Activated B cell treated with CpG ODN at 0.5 μM for 24 hours (primary cell): ENCODE data around the gene CAMTA1. TPM values are rescaled to one million over a fixed set of nuclear protein-coding genes. Genes with fewer than 3 reads are reported as not detected.

Source experiments
- ATAC-seq: fragments of 200-7000 bp; cut with Tn5 transposase; one replicate; pipeline ENCODE4 v1.10.0; 2021; ENCODE audit warnings: low read depth, mild to moderate bottlenecking, moderate library complexity
- CTCF ChIA-PET: fragments of 350-600 bp; sonication (Branson Sonifier 250); formaldehyde crosslinking; loops from one replicate; lab custom pipeline; 2021; ENCODE audit warnings: antibody characterized with exemption; lab: Charles Lee
- POLR2A ChIA-PET: fragments of 350-600 bp; sonication (Branson Sonifier 250); formaldehyde crosslinking; loops from one replicate; lab custom pipeline; 2021; ENCODE audit warnings: antibody characterized with exemption; lab: Charles Lee
- DNase-seq: peaks from one replicate; pipeline ENCODE4 v3.0.0; 2022
- H3K27ac Mint-ChIP-seq: one replicate; pipeline ENCODE4 v1.8.0; 2020; ENCODE audit warnings: mixed read lengths
- H3K27me3 Mint-ChIP-seq: one replicate; pipeline ENCODE4 v1.8.0; 2021; ENCODE audit warnings: mixed read lengths
- H3K36me3 Mint-ChIP-seq: one replicate; pipeline ENCODE4 v1.8.0; 2021; ENCODE audit warnings: low read depth, mixed read lengths
- H3K4me1 Mint-ChIP-seq: one replicate; pipeline ENCODE4 v1.8.0; 2021; ENCODE audit warnings: mixed read lengths
- H3K4me3 Mint-ChIP-seq: one replicate; pipeline ENCODE4 v1.8.0; 2020; ENCODE audit warnings: mild to moderate bottlenecking, mixed read lengths
- H3K9me3 Mint-ChIP-seq: one replicate; pipeline ENCODE4 v1.8.0; 2020; ENCODE audit warnings: mixed read lengths
- CTCF ChIP-seq: fragments of 200-600 bp; IDR thresholded peaks from one replicate; pipeline ENCODE4 v1.8.0; 2022; ENCODE audit warnings: antibody characterized with exemption, mild to moderate bottlenecking
- intact Hi-C: fragments of 100-400 bp; cut with micrococcal nuclease; formaldehyde crosslinking; loops from one replicate; pipeline ENCODE4 v1.15.1; 2024
- total RNA-seq: library from RNA; stranded (reverse); gene quantifications from 2 replicates; pipeline ENCODE4 v1.2.3, GENCODE V29; 2022

Gene CAMTA1
- total RNA-seq, 1 donor from 2014 or later = 49.8 TPM

- Mint-ChIP-seq H3K36me3 (no peaks in the 10 kb centered on the region), H3K27ac (no peak overlapping the region), H3K9me3 (no peaks in the 10 kb centered on the region), H3K4me1 (no peaks in the 10 kb centered on the region), H3K4me3 (no peak overlapping the region), H3K27me3 (peaks cover 5% of the 10 kb centered on the region)
- ATAC-seq (no peak), DNase-seq (no peak)
- intact Hi-C loops = loop anchor here (5.0 kb wide), 1 partner anchor 731 kb away; no protein-coding TSS in a partner anchor
- no peak for TF ChIP-seq CTCF
- ChIA-PET CTCF (interaction anchor here (1.0 kb wide), 1 partner anchor 499 kb away, joined by 3 read pairs; no protein-coding TSS in a partner anchor), POLR2A (no interaction called here)
Measured at GRCh38 chr1:7218210-7218832, 433.1 kb downstream of the CAMTA1 start.

- Mint-ChIP-seq H3K4me1 (no peaks in the 10 kb centered on the region), H3K36me3 (no peaks in the 10 kb centered on the region), H3K27ac (no peak overlapping the region), H3K4me3 (no peak overlapping the region), H3K27me3 (peaks cover 5% of the 10 kb centered on the region), H3K9me3 (no peaks in the 10 kb centered on the region)
- ATAC-seq (no peak), DNase-seq (no peak)
- intact Hi-C loops = loop anchor here (5.0 kb wide), 1 partner anchor 732 kb away; no protein-coding TSS in a partner anchor
- no peak for TF ChIP-seq CTCF
- ChIA-PET CTCF (no interaction called here), POLR2A (no interaction called here)
Measured at GRCh38 chr1:7219031-7219430, 433.8 kb downstream of the CAMTA1 start.

- intact Hi-C loops = no loop called here
- DNase-seq (no peak), ATAC-seq (no peak)
- no peak overlapping the region for H3K4me3 Mint-ChIP-seq
- ChIA-PET POLR2A (no interaction called here), CTCF (no interaction called here)
- H3K4me1 Mint-ChIP-seq = no peaks in the 10 kb centered on the region
- no peaks in the 10 kb centered on the region for H3K36me3 Mint-ChIP-seq
- peaks cover 2% of the 10 kb centered on the region for H3K27me3 Mint-ChIP-seq
- no peak overlapping the region for H3K27ac Mint-ChIP-seq
- TF ChIP-seq CTCF = no peak
- H3K9me3 Mint-ChIP-seq = no peaks in the 10 kb centered on the region
Measured at GRCh38 chr1:7220007-7220406, 434.8 kb downstream of the CAMTA1 start.

- Mint-ChIP-seq H3K27ac (no peak overlapping the region), H3K4me3 (no peak overlapping the region), H3K36me3 (no peaks in the 10 kb centered on the region), H3K4me1 (no peaks in the 10 kb centered on the region), H3K27me3 (peaks cover 2% of the 10 kb centered on the region), H3K9me3 (no peaks in the 10 kb centered on the region)
- POLR2A ChIA-PET = no interaction called here
- intact Hi-C loops = no loop called here
- no peak for TF ChIP-seq CTCF
- DNase-seq (no peak), ATAC-seq (no peak)
- CTCF ChIA-PET = no interaction called here
Measured at GRCh38 chr1:7220712-7221252, 435.5 kb downstream of the CAMTA1 start.

GRCh38 chr1:7221826-7222694 is 436.8 kb downstream of the CAMTA1 start:
- Mint-ChIP-seq H3K4me3 (no peak overlapping the region), H3K27me3 (no peaks in the 10 kb centered on the region), H3K4me1 (no peaks in the 10 kb centered on the region), H3K9me3 (no peaks in the 10 kb centered on the region), H3K27ac (no peak overlapping the region), H3K36me3 (no peaks in the 10 kb centered on the region)
- ATAC-seq (no peak), DNase-seq (no peak)
- TF ChIP-seq CTCF = no peak
- ChIA-PET CTCF (no interaction called here), POLR2A (no interaction called here)
- intact Hi-C loops = no loop called here
